OCI-LY7 (cell line): ENCODE measurements around the gene POC1A.

Experiments used
- EZH2phosphoT487 ChIP-seq: fragments of 200-600 bp; sonication (generic); IDR thresholded peaks from 2 replicates; pipeline ENCODE4 v1.6.1; 2018; ENCODE audit warnings: low read depth, borderline replicate concordance, mild to moderate bottlenecking, mixed run types, antibody characterized with exemption, low read length, moderate library complexity, mixed read lengths
- TF ChIP-seq, protein P1 (sequence below): fragments of 200-600 bp; sonication (generic); conservative IDR thresholded peaks from 2 replicates; pipeline ENCODE4 v1.5.1; 2014; ENCODE audit warnings: mild to moderate bottlenecking, antibody characterized with exemption, low read length, moderate library complexity, mixed read lengths

- TF ChIP-seq, protein P1, sequence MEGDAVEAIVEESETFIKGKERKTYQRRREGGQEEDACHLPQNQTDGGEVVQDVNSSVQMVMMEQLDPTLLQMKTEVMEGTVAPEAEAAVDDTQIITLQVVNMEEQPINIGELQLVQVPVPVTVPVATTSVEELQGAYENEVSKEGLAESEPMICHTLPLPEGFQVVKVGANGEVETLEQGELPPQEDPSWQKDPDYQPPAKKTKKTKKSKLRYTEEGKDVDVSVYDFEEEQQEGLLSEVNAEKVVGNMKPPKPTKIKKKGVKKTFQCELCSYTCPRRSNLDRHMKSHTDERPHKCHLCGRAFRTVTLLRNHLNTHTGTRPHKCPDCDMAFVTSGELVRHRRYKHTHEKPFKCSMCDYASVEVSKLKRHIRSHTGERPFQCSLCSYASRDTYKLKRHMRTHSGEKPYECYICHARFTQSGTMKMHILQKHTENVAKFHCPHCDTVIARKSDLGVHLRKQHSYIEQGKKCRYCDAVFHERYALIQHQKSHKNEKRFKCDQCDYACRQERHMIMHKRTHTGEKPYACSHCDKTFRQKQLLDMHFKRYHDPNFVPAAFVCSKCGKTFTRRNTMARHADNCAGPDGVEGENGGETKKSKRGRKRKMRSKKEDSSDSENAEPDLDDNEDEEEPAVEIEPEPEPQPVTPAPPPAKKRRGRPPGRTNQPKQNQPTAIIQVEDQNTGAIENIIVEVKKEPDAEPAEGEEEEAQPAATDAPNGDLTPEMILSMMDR = no peak
- no peak for TF ChIP-seq EZH2phosphoT487
Measured at GRCh38 chr3:52172262-52172757, 18.1 kb upstream of the POC1A start.
